ENCODE data around the gene FMN2. TPM values are rescaled to one million over a fixed set of nuclear protein-coding genes. Genes with fewer than 3 reads are reported as not detected.
A peak's percentile ranks its signal among the peaks of the same experiment; 100 is the strongest.

The FMN2 gene
- total RNA-seq, 1 experiment from 2014 or later, result 0.59 TPM

- Mint-ChIP-seq H3K36me3 (ENCODE audit: insufficient read depth in 1 of 3, low read depth in 3 of 3) (no peaks in the 10 kb centered on the region), H3K27me3 (ENCODE audit: low read depth) (no peaks in the 10 kb centered on the region), H3K27ac (0 out of 7 replicates have a peak overlapping the region, but pooled peaks of 1 of the 3 experiments have one; percentile 9), H3K4me3 (no peak overlapping the region), H3K4me1 (peaks cover 0 to 2% of the 10 kb centered on the region in 2 experiments; a peak in 2 of 4 replicates), H3K9me3 (no peaks in the 10 kb centered on the region)
- H4K20me1 ChIP-seq (ENCODE audit: control insufficient read depth, insufficient read depth, insufficient read length), result no peaks in the 10 kb centered on the region
- no peak overlapping the region for H3K9ac ChIP-seq (ENCODE audit: extremely low read depth, insufficient read length, low read length)
- H3K27ac ChIP-seq (ENCODE audit: insufficient read length, low read depth, low read length), result no peak overlapping the region
- no peak overlapping the region for H2BK120ac ChIP-seq (ENCODE audit: low read depth, low read length, poor library complexity, severe bottlenecking)
- no peak overlapping the region for H2BK15ac ChIP-seq (ENCODE audit: low read depth, low read length)
- no peak overlapping the region for H4K5ac ChIP-seq (ENCODE audit: insufficient read length, low read depth, low read length)
- H3K4me2 ChIP-seq (ENCODE audit: insufficient read depth, insufficient read length, low read length), result no peak overlapping the region
- no peak overlapping the region for H3K14ac ChIP-seq (ENCODE audit: insufficient read depth, low read length)
- H4K8ac ChIP-seq (replicated peaks; ENCODE audit: insufficient read length, low read depth, low read length), result no peak overlapping the region
- H3K79me2 ChIP-seq (ENCODE audit: insufficient read depth, low read length), result no peaks in the 10 kb centered on the region
- H2BK5ac ChIP-seq (ENCODE audit: insufficient read length, low read length), result no peak overlapping the region
- H3K23ac ChIP-seq (ENCODE audit: insufficient read length, low read depth, low read length), result no peak overlapping the region
- no peak overlapping the region for H2AK5ac ChIP-seq (ENCODE audit: insufficient read length, low read length)
- no peaks in the 10 kb centered on the region for H3K9me3 ChIP-seq (ENCODE audit: control insufficient read depth, low read depth, low read length)
- H3K56ac ChIP-seq (ENCODE audit: insufficient read length, low read depth, low read length), result no peak overlapping the region
- no peak overlapping the region for H2AFZ ChIP-seq (ENCODE audit: low read length)
- H3K23me2 ChIP-seq (ENCODE audit: insufficient read length, low read depth, low read length, poor library complexity, severe bottlenecking), result no peaks in the 10 kb centered on the region
- H2BK12ac ChIP-seq (ENCODE audit: insufficient read length, low read depth, low read length), result no peak overlapping the region
- no peak overlapping the region for H2BK20ac ChIP-seq (ENCODE audit: low read depth, low read length, poor library complexity, severe bottlenecking)
- no peak overlapping the region for H3K4ac ChIP-seq (ENCODE audit: low read depth, low read length)
- TF ChIP-seq CTCF (conservative IDR thresholded peaks at IDR 0.05), result no peak
- H3K79me1 ChIP-seq (ENCODE audit: insufficient read depth, low read depth, low read length, poor library complexity, severe bottlenecking), result no peaks in the 10 kb centered on the region
- no peaks in the 10 kb centered on the region for H3K4me1 ChIP-seq (ENCODE audit: insufficient read depth, low read length)
- no peak overlapping the region for H3T11ph ChIP-seq (ENCODE audit: low read length)
- WGBS (ENCODE audit: extremely low coverage, insufficient read length, low lambda C conversion rate), result no CpG with 5 or more reads among the region's 6 CpGs
- H3K18ac ChIP-seq (ENCODE audit: insufficient read length, low read depth, low read length), result no peak overlapping the region
- no peak for DNase-seq
- H4K91ac ChIP-seq (ENCODE audit: insufficient read length, low read depth, low read length), result no peak overlapping the region
- H3K27me3 ChIP-seq (ENCODE audit: insufficient read depth, low read length), result no peaks in the 10 kb centered on the region
These were observed 307.7 kb downstream of the FMN2 start for GRCh38 chr1:240399381-240399780.
